Glomerular visceral epithelial cell (primary cell): ENCODE results near the gene DNER.
"Not testable (repeated sequence)": the region's sequence is repeated elsewhere in the genome, so short reads cannot be mapped to it uniquely, and the experiment has no call there.

Experiments
- DNase-seq: peaks from one replicate; pipeline ENCODE4 v3.0.0-alpha.2; 2016; ENCODE audit errors: extremely low spot score

DNER gene

GRCh38 chr2:229715895-229716507 lies 1.6 kb upstream of the DNER start:
- DNase-seq, result peak; percentile 18

- DNase-seq, result peak; percentile 67
Observed at GRCh38 chr2:229714736-229715541, 584 bp upstream of the DNER start.

GRCh38 chr2:229713371-229714079 lies 830 bp downstream of the DNER start:
- no peak for DNase-seq

DNA sequence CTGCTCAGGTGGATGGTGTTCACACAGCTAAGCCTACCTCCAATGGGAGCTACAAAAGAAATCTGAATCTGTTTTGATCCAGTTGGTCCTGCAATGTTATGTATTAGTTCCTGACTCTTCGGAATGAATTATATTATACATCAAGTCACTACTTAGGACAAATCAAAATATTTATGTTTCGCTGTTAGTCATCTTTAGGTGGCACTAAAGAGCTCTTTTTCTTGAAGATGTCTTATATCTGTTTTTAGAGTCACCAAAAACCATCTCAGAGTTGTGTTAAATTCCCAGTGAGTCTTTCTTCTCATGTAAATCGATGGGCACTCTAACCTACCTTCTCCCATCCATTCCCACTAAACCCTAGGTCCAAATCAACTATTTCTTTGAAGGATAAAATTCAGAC lies 2.2 kb downstream of the DNER start:
- no peak for DNase-seq

GRCh38 chr2:229708335-229708734 lies 6.0 kb downstream of the DNER start:
- DNase-seq, result no peak

GRCh38 chr2:229703909-229704630 lies 10.3 kb downstream of the DNER start:
- no peak for DNase-seq

DNA sequence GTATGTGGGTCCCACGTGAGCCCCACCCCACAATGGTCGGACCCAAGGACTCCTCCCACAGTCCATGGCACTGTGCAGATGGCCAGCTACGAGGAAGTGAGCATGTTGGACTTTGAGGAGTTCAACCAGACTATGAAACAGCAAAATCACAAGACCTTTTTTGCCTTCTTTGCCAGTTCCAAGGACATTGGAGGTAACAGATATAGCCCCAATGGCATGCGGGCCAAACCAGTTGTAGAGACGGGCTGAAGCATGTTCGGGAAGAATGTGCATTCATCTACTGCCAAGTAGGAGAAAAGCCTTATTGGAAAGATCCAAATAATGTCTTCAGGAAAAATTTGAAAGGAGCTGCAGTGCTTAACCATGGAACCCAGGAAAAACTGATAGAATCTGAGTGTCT lies 12.6 kb downstream of the DNER start:
- DNase-seq, result no peak

DNA sequence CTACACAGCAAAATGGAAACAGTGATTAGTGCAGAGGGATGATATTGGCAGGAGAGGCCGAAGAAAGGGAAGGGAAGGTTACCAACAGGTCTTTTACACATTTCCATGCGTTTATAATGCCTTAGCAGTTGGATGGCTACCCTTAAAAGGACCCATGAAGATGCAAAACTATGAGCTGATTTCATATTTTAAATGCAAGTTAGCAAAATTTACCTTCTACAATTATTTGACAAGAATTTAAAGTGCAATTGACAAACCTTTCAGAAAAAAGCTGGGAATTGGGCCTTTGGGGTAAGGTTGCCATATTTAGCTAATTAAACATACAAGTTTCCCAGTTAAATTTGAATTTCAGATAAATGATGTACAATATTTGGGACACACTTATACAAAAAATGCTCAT lies 13.3 kb downstream of the DNER start:
- DNase-seq, result no peak

GRCh38 chr2:229695961-229696360 lies 18.4 kb downstream of the DNER start:
- DNase-seq, result no peak

GRCh38 chr2:229693845-229694244 lies 20.5 kb downstream of the DNER start:
- DNase-seq, result not testable (repeated sequence)

DNA sequence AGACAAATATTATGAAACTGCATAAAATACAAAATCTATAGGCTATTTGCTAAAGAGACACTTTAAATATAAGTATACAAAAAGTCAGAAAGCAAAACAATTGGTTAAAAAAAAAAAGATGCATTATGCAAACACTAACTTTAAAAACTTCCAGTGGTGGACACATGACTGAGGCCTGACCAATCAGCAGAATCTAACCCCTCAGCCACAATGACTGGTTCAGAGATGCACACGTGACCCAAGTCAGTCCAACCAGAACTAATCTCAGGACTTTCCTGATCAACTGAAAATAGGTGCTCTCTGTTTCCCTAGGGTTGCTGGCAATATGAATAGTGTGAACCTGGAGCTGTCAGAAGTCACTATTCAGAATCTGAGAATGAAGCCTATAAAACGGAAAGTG lies 22.7 kb downstream of the DNER start:
- DNase-seq, result no peak

GRCh38 chr2:229689307-229689839 lies 25.0 kb downstream of the DNER start:
- DNase-seq, result no peak

DNA sequence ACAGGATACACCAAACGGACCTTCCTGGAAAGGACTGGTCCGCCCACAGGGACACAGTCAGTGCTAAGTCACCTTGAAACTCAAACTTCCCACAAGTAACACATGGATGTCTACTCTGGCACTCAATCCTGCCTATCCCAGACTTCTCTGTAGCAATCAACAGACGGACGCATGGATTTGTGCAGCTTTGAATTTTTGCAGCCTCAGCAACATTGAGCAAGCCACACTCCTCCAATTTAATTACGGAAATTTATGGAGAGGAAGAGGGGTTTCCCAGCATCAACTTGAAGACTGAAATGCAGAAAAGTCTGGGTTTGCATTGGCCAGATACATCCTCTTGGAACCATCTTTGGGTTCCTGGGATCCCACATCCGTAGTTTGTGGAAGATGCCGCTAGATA lies 26.2 kb downstream of the DNER start:
- no peak for DNase-seq

DNA sequence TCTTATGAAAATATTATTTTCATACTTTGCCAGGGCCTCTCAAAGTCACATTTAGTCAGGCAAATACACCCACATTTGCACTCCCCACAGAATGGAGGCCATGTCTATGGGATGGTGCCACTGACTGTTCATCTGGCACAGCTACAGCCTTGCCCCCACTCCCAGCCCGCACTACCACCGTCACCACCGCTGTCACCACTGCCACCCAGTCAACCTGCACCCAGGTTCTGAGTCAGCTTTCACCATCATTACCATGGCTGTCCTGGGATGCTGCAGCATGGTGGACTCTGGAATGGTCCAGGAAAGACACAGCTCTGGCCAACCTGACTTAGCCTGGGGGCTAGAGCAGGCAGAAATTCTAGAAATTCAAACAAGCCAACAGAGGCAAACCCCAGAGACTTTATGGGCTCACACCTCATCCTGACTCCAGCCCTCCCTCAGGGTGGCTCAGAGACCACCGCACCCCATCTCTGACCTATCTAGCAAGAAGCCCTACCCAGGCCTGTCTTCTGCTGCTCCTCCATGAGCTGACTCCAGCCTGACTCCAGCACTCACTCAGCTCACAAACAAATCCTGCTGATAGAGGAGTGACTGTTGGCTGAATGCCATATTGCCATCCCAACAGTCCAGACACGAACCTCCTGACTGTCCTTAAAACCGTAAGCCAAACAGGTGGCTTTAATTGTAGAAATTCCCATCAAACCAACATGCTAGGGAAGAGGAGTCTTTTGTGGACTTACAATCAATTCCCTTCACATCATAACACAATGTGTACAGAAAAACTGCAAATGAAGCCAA lies 28.0 kb downstream of the DNER start:
- no peak for DNase-seq

- no peak for DNase-seq
Observed at GRCh38 chr2:229684942-229685562, 29.3 kb downstream of the DNER start.

DNA sequence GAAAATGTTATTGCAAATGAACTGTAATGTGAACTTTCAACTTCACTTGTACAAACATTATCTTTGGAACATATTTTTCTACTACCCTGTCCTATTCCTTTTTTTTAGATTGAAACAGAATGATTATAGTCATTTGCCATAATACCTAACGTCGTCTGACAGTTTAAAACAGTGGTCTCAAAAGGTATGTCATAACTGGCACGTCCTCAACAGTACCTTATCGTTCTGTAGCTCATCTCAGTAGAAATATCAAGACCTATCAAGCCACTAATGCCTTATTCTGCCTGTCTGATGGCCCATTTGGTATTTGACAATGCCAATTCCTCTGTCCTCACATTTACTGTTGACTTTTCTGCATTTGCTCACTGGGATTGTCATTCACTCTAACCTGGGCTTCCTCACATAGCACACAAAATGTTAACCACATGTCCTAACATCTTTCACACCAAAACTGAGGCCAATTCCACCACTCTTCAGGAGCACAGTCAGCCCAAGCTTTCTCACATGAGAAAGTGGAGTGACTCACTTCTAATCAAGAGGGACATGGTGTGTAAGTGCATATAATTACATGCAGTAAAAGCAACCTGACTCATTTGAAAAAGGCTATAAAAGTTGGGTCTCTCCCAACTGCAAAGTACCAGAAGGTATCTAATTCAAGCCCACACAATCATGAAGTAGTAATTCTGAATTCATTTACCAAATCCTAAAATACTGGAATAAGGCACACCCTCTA lies 34.8 kb downstream of the DNER start:
- DNase-seq, result no peak

- DNase-seq, result no peak
Observed at GRCh38 chr2:229675569-229675968, 38.8 kb downstream of the DNER start.

DNA sequence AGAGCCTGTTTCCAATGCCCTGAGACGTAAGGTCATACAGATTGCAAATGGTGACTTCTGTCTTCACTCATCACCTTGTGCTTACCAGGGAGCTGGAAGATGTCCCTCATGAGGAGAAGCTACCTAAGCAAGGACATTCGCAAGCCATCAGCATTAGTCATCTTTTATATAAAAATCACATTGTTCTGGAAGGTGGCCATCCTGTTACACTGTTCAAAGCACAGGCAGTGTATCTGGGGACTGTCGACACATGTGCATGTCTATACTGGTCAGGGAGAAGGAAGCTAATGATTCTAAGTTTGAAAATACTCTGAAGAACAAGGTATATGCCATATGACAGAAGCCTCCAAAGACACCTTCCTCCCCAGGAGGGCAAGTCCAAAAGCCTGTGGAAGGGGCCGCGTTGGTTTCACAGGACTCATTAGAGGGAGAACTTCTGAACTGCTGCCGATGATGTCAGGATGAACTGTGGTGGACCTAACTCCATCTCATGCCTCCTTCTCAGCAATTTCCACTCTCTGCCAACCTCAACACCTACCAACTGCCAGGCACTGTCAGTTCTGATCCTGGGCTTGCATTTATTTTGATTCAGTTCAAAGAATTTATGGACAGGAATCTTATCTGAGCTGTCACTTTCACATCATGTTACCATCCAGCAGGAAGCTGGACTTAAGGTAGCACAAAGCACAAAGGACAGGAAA lies 39.4 kb downstream of the DNER start:
- no peak for DNase-seq

DNA sequence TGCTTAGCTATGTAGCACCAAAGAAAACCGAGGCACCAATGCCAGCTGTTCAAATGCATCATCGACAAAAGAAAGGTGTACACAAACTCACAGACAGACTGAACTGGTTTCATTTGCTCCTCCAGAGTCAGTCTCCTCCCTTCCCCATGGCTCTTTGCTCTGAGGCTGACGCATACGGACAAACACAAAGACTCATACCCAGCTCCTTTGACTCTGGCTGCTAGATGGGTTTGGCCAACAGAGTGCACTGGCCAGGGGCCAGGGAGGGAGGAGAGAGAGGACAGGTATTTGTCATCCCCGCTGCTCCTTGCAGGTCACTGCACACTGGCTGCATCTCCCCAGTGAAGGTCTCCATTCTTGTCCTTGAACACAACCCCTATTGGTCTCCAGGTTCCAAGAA lies 40.7 kb downstream of the DNER start:
- DNase-seq, result no peak
